ENCODE results near the gene C1QTNF9B.

- TF ChIP-seq POLR2AphosphoS5 (IDR thresholded peaks at IDR 0.05; ENCODE audit: low read depth, low read length) = no peak
- TF ChIP-seq REST (IDR thresholded peaks at IDR 0.05; ENCODE audit: insufficient read depth in 1 of 2, low read depth in 2 of 2, low read length in 2 of 2) = no peak
- no peak for TF ChIP-seq TAF1 (IDR thresholded peaks at IDR 0.05; ENCODE audit: borderline replicate concordance, insufficient read depth, low read length)
These were observed 6.6 kb upstream of the C1QTNF9B start for GRCh38 chr13:23903906-23904280.

All from PFSK-1 (cell line).